ENCODE measurements around the gene ATXN1.

DNA sequence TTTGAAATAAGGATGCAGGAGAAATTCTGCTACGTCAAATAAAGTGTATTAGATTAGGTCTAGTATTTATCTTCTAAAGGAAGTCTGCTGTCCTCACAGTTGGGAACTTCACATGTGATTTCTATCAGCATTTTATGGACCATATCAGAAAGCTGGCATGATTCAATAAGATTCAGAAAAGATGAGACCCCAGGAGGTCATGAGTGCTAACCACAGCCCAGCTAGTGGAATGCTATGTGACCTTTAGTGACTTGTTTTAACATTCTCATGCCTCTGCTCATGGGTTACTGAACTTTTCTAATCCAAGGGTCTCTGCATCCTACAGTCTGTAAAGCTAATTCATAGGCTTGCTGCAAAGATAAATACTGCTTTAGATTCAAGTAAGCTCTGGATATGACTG, 372.8 kb downstream of the ATXN1 start:
- TF ChIP-seq, protein P1, sequence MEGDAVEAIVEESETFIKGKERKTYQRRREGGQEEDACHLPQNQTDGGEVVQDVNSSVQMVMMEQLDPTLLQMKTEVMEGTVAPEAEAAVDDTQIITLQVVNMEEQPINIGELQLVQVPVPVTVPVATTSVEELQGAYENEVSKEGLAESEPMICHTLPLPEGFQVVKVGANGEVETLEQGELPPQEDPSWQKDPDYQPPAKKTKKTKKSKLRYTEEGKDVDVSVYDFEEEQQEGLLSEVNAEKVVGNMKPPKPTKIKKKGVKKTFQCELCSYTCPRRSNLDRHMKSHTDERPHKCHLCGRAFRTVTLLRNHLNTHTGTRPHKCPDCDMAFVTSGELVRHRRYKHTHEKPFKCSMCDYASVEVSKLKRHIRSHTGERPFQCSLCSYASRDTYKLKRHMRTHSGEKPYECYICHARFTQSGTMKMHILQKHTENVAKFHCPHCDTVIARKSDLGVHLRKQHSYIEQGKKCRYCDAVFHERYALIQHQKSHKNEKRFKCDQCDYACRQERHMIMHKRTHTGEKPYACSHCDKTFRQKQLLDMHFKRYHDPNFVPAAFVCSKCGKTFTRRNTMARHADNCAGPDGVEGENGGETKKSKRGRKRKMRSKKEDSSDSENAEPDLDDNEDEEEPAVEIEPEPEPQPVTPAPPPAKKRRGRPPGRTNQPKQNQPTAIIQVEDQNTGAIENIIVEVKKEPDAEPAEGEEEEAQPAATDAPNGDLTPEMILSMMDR (IDR thresholded peaks at IDR 0.05) = no peak
- TF ChIP-seq POLR2AphosphoS5 (IDR thresholded peaks at IDR 0.05) = no peak

Measured in transverse colon (tissue), 4 donors.